HK-2 (cell line): Measurements from ENCODE around the gene DIS3L2.
"Not testable (repeated sequence)": the region's sequence is repeated elsewhere in the genome, so short reads cannot be mapped to it uniquely, and the experiment has no call there.

Experiments used
- DNase-seq: peaks from one replicate; pipeline ENCODE4 v3.0.0-alpha.2; 2018; ENCODE audit not compliant: unreplicated experiment

The DIS3L2 gene

DNA sequence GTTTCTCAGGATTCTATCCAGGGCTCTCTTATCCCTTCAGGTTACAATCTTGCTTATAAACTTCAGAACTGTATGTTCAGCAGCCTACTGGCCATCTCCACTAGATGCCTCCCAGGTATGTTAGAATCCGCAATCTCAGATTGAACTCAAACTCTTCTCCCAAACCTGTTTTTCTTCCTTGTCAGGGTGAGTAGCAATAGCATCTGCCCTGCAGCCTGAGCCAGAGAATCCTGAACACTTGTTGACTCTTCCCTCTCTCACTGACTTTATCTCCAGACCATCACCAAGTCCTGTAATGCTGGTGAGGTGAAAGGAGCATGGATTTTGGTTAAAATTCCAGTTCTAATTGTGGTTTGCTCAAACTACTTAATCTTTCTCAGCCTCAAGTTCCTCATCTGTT, 334.5 kb downstream of the DIS3L2 start:
- DNase-seq, result no peak

DNA sequence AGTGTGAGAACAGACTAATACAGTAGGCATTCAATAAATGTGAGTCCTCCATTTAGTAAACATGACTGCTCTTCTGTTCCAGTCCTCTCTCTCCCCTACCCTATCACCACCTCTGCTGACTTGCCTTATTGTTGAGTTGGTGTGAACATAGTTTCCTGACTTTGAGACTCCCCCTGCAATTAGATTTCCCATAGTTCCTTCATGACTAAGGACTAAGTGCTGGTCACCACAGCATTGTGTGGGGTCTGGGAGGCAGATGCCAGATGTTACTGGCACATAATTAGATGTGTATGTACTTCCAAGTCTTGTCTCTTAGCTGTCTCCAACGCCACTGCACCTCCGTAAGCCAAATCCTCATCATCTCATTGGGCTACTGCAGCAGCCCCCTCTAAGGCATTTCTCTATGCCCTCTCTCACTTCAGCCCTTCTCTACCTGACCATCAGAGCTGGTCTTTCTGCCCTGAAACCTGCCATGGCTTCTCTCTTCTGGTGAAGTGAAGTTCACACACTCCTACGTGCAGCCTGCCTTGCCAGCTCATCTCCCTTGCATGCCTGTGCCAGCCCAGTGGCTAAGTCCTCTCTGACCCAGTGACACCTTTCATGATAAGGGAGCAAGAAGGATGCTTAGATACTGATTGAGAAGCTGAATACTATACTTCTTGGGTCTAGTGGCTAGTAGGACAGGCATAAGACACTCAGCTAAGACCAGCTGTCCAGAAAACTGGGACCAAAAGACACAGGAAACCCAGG, 335.4 kb downstream of the DIS3L2 start:
- no peak for DNase-seq

DNA sequence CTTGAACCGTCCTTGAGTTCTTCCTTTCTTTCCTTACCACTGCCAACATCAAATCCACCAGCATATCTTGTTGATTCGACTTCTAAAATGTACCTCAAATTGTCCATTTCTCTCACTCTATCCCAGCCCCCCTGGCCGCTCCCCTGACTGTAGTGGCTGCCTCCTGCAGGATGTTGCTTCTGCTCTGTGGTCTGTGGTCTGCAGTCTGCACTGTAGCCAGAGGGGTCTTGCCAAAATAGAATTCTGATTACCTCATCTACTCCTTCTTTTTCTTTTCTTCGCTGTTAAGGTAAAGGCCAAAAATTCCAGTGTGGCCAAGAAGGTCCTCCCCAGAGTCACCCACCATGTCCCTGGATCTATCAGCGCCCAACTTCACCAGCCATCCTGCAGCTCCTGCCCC, 337.6 kb downstream of the DIS3L2 start:
- no peak for DNase-seq

DNA sequence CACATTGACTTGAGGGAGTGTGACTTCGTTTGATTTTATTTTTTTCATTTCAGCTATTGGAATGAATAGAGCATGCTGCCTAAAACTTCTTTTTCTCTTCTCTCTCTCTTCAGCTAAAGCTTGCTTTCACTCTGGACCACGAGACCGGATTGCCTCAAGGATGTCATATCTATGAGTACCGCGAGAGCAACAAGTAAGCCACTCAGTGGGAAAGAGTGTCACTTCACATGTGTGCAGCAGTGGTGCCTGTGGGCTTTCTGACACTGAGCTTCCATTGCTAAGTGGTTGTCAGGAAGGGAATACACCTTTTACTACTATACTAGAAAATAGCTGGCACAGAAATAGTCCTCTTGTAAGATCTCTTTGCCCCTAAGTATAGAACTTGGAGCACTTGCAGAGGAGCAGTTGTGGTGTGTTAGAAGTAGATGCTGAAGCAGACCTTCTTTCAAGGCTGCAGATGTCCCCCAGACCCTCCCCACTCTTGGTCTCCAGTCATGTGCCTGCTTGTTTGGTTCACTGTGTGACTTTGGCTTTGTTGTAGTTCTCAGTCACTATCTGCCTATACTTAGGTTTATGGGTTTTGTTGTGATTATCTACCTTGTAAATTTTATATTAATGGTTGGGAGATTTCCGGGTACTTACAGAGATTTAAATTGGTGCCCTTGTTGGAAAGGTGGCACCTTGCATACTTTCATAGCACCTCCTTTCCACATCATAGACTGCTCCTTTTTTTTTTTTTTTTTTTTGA, 338.6 kb downstream of the DIS3L2 start:
- DNase-seq, result no peak

DNA sequence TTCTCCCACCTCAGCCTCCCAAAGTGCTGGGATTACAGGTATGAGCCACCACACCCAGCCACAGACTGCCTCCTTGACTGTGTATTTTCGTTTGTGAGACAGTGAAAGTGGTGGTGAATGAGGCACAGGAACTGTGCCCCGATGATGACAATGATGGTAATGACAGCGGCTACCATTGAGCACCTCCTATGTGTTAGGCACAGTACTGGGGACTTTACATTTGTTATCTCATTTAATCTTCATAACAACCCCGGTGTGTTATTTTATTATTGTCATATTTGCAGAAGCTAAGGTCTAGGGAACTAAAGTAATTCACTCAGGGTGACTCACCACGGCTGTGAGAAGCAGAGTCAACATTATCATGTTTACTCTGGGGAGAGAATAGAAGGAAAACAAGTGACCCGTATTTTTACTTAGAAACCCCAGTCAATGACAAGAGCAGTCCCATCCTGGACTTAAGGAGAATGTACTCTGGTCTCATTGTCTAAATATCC, 339.4 kb downstream of the DIS3L2 start:
- no peak for DNase-seq

DNA sequence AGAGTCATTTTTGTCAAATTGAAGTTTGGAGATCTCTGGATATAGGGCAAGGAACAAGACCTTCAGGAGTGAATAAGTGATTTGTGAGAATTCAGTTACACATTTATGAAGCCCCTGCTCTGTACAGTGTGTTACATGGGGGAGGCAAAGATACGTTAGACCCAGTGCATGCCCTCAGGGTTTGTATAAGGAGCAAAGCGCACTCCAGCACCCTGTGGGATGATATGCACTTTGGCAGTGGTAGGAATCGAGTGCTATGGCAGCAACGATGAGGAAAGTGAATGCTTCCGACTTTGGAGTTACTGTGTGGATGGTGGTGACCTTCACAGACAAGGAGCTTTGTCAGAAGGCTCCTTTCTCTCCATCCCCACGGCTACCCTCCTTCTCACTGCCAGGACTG, 342.7 kb downstream of the DIS3L2 start:
- no peak for DNase-seq

DNA sequence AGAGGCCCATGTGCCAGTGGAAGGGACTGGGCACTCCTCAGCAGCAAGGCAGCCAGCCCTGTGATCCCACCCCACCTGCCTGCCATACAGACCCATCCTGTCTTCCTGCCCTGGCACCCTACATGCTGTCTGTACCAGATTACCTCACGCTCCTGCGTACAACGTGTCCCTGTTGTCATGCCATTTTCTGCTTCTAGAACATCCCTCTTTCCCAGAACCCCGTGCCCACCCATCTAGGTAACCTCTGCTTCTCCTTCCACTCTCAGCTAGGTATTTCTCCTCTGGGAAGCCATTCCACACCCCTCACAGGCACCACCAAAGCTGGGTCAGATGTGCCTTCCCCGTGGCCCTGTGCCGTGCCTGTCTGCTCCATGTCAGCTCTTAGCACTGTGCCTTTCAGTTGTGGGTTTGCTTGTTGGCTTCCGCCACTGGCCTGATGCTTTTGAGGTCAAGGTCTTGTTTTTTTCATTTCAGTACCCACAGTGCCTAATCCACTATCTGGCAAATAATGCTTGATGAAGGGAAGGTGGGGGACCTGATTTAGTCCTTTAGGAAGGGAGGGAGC, 345.3 kb downstream of the DIS3L2 start:
- DNase-seq, result no peak

DNA sequence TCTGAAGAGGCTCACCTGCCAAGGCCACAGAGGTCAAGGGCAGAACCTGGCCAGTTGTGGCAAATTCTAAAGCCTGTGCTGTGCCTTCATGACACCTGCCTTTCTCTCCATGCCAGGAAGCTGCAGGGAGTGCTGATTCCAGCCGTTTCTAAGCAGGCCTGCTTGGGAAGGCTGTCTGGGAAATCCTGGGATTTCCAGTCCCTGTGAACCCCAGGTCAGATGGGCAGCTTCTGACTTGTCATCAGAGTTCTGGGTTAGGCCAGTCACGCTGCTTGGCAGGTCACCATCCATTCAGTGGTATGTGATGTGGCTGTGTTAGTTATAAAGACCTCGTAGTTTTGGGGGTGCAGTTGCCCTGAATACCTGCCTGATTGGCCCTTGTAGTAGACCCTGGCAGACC, 346.3 kb downstream of the DIS3L2 start:
- no peak for DNase-seq

DNA sequence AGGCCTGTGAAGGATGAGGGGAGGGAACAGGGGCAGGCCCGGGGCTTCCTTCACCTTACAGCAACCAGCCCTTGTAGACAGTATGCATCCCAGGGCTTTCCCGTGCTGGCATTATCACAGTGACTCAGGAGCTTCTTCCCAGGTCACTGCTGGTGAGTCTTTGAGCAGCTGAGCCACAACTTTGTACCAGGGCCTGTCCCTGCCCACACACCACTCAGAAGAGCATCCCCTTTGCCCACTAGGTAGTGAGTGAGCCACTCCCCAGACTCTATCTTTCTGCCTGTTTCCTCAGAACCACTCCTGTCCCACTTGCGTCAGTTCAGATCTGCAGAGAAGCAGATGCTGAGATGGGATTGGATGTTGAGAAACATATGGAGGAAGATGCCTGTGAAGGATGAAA, 347.5 kb downstream of the DIS3L2 start:
- DNase-seq, result no peak

DNA sequence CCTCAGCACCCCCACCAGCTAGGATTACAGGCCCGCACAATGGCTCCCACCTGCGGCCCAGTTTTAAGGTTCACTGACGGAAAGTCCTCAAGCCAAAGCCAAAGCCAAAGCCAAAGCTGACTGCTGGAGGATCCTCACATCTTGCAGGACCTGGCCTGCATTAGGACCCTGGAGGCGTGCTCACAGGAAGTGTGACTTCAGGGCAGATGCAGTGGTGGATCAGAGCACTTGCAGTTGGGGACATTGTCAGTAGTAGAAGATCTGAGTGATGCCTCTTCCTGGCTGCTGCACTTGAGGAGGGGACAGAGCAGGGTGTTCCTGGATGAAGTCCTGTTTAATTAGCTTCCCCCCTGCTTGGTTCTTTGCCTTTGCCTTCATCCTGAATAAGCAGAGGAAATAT, 348.1 kb downstream of the DIS3L2 start:
- DNase-seq, result no peak

DNA sequence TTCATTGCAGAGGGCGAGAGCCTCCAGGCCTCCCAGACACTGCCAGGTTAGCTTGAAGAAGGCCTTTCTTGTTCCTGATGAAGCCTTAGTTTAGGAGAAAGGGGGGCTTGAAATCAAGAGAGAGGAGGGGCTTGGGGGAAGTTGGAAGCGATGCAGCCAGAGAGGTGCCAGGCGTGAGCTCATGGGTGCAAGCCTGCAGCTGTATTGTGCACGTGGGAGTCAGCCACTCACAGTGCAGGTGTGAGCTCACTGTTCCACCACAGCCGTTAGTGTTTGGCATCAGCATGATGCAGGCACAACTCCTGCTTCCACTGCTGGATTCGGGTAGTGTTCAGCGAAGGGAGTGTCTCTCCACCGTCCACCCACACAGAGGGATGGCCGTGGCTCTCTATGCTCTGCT, 348.6 kb downstream of the DIS3L2 start:
- DNase-seq, result no peak

DNA sequence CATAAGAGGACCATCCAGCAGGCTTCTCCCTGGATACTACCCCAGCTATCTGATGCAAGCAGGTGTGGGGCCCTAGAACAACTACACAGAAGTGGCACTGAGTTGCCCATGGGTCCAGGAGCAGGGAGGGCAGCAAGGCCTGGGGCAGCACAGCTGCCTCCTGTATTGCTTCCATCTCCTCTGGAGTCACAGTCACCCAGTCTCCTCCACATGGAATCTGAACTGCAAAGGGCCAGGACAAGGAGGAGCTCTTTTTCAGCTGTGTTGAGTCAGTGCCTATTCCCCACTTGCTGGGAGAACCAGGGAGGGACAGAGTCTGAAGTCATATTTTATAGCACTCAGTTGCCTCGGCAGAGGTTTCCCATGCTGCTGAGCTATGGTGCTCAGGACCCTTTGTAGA, 349.2 kb downstream of the DIS3L2 start:
- no peak for DNase-seq

DNA sequence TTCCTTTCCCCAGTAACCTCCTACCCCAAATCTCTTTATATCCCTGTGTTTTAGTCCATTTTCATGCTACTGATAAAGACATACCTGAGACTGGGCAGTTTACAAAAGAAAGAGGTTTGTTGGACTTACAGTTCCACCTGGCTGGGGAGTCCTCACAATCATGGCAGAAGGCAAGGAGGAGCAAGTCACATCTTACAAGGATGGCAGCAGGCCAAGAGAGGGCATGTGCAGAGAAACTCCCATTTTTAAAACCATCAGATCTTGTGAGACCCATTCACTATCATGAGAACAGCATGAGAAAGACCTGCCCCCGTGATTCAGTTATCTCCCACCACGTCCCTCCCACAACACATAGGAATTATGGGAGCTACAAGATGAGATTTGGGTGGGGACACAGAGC, 352.1 kb downstream of the DIS3L2 start:
- DNase-seq, result not testable (repeated sequence)

DNA sequence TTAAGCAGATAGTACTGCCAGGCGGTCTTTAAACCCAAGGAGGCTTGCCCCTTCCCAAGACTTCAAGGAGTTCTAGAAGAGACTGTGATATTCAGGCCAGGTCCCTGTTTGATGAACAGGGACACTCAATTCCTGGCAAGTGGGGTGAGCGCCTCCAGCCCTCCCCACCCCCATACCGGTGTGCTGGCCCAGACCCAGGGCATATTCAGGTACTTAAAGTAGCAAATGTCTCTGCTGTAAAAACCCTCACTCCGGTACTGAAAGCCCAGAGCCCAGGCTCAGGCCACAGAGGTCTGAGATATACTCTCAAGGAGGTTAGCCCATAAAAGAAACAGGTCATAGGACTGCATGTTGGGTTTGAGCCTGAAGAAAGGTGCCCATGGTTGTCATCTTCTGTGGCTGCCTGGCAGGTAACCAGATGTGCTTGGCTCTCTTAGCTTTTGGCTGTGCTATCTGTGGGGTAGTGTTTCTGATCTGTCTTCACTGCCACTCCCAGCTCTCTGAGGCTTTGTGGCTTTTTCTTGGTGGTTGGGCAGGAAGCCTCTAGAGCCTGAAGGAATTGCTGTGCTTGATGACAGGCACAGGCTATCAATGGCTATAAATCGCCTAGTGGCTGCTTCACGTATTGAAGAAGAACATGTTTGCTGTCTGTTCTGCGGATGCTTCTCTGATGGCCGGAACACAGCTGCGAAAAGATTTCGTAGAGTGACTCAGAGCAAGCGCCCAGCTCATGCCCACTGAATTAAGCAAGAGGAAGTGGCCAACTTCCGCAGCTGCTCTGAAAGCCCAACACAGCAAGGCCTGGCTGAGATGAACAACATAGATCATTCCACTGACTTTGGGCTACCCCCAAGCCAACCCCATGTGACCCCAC, 353.8 kb downstream of the DIS3L2 start:
- no peak for DNase-seq

DNA sequence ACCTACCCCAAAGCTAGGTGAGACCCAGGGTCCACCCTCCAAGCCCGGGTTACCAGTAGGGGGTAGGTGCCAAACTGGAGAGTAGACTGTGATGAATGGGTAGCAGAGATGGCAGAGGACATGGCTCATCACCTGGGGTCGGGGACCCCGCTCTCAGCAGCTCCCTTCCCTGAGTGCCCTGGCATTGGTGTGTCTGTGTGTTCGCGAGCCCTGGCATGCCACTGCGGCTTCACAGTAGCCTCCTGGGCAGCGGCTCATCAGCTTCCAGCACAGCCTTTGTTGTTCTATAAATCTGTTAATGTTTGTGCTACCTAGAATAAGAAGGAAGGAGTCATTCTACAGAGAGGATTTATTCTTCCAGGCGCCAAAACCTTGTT, 354.4 kb downstream of the DIS3L2 start:
- no peak for DNase-seq

DNA sequence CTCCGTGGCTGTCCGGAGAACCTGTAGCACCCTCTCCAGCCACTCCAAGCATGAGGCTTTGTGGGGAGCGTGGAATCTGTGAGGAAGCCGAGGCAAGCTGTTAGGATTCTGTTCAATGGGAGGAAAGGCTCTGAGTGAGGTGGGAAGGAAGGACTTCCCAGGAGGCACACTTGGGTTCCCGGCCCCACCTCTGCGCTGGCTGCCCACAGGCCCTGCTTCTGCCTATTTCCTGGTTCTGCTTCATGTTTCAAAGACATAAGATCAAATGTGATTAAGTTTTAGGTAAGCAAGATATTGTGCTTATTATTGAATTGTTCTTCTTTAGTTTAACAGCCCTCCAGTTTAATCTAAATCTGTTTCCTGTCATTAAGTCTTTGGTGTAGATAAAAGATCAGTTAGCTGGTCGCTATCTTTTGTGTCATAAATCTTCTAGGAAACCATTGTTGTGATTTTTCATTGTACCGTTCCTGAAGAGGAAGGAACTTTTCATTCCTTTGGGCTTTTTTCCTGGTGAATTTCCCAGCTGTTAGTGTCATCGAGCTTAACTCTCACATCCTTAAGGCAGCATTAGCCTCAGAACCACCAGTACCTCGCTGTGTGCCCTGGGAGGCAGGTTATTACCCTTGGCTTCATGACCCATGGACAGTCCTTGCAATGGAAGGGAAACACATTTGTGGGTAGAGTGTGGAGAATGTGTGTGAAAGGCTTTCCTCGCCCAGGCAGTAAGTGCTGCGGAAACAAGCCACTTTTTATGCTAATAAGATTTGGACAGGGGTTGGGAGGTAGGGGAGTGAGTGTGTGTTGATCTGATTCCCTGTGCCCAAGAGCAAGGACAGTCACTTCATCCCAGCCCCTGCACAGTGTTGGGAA, 355.2 kb downstream of the DIS3L2 start:
- DNase-seq, result no peak

DNA sequence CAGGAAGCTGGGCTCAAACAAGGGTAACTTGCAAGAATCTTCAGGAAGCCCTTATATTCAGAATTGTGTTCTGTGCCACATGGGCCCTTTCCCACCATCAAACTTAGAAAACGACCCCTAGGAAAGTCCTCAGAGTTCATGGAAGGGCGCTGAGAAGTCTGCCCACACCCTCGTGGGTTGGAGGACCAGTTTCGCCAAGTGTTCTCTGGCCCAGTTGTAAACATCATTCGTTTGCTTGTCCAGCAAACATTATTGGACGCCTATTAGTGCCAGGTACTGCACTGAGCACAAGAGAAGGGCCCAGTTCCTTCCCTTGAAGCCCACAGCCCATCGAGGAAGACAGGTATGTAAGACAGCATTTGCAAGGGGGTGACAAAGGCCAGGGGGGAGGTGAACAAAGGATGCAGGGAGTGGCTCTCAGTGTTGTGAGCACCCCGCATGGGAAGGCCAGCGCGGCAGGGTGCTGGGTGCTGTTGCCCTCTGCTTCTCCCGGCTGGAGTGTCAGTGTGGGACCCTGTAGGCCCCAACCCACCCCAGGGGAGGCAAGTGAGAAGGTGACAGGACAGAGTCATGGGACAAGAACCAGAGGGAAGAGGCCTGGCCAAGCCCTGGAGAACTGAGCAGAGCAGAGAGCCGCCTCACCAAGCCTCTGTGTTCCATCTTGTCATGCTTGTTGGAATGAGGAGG, 356.8 kb downstream of the DIS3L2 start:
- DNase-seq, result no peak

DNA sequence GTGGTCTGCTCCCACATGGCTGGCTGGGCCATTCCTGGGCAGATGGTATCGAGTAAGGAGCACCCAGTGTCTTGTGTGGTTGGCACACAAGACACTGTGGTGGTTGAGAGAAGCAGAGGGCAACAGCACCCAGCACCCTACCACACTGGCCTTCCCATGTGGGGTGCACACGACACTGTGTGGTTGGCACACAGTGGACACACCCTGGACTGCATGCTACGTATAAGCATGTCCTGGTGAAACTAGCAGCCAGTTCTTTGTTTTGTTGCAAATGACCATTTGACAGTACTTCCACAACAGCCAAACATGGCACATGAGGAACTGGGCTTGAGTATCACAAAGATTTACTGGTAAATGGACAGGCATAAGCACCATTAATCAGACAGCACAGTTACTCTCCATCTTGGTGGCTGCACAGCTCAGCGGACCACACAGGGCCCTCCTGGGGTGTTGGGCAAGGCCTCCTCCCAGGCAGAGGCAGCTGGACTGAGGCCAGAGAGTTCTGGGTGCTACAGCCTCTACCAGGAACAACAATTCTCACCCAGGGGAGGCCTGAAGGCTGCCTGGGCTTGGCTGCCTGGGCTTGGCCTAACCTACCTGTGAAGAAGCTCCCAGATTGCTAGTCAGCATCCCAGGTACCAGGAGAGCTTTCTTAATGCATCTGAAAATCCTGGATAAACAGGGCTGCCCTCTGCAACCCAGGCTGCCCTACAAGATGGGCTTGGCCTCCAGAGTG, 357.7 kb downstream of the DIS3L2 start:
- no peak for DNase-seq

DNA sequence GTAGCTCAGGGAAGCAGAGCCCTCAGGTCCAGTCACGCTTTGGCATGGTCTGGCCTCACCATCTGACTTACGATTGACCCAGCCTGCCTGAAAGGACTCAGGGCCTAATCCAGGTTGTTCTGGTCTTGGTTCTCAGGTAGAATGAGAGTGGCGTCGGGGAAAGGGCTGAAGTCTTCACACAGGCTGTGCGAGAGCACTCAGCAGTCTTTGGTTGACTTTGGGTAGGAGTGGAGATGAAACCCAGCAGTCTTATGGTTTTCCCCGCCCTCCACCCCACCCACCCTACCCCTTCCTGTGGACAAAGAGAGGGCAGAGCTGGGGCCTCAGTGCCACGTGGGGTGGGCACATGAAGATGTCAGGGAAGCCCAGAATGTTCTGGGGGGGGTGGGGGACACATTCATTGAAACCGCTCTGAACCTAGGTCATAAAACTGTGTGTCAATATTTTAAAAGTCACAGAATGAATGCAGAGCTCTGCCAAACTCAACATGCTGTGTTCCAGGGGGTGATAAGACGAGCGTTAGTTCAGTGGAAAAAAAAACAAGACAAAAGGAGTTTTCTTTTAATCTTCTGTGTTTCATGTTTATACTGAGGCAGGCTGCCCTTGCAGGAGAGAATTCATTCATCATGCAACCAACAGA, 358.4 kb downstream of the DIS3L2 start:
- no peak for DNase-seq
